Iris pigment epithelial cell (primary cell): Measurements from ENCODE around the gene NUP37.
"Not testable (repeated sequence)": the region's sequence is repeated elsewhere in the genome, so short reads cannot be mapped to it uniquely, and the experiment has no call there.

Source experiments
- DNase-seq: peaks from one replicate; pipeline ENCODE4 v3.0.0-alpha.2; 2011; ENCODE audit warnings: low read depth

NUP37 gene

GRCh38 chr12:102119674-102120563, at the start of gene NUP37, which contains the start of gene PARPBP:
NUP37 (minus strand) TSS chr12:102120114; CDS start chr12:102118518, 1,596 bp downstream.
PARPBP (plus strand) TSS chr12:102120183; CDS start chr12:102123889, 3,706 bp downstream.
- peak; percentile 87 for DNase-seq

GRCh38 chr12:102167821-102168604, 48.1 kb upstream of the NUP37 start:
- DNase-seq, result no peak

- no peak for DNase-seq
Observed at GRCh38 chr12:102163383-102163782, 43.5 kb upstream of the NUP37 start.

- DNase-seq, result not testable (repeated sequence)
Observed at GRCh38 chr12:102155206-102155605, 35.3 kb upstream of the NUP37 start.

- DNase-seq, result not testable (repeated sequence)
Observed at GRCh38 chr12:102147062-102147587, 27.2 kb upstream of the NUP37 start.

GRCh38 chr12:102144221-102144620, 24.3 kb upstream of the NUP37 start:
- DNase-seq, result peak; percentile 14

GRCh38 chr12:102142866-102143373, 23.0 kb upstream of the NUP37 start:
- not testable (repeated sequence) for DNase-seq

- DNase-seq, result not testable (repeated sequence)
Observed at GRCh38 chr12:102137619-102138018, 17.7 kb upstream of the NUP37 start.

- not testable (repeated sequence) for DNase-seq
Observed at GRCh38 chr12:102131442-102131841, 11.5 kb upstream of the NUP37 start.

GRCh38 chr12:102130720-102131119, 10.8 kb upstream of the NUP37 start:
- not testable (repeated sequence) for DNase-seq

GRCh38 chr12:102121328-102121727, 1.4 kb upstream of the NUP37 start:
- DNase-seq, result not testable (repeated sequence)

- peak; percentile 48 for DNase-seq
Observed at GRCh38 chr12:102120886-102121285, 972 bp upstream of the NUP37 start.

- no peak for DNase-seq
Observed at GRCh38 chr12:102120564-102120873, 605 bp upstream of the NUP37 start.

- peak; percentile 27 for DNase-seq
Observed at GRCh38 chr12:102118874-102119273, 1.0 kb downstream of the NUP37 start.

GRCh38 chr12:102116392-102116791, 3.5 kb downstream of the NUP37 start:
- DNase-seq, result no peak

- no peak for DNase-seq
Observed at GRCh38 chr12:102114212-102114611, 5.7 kb downstream of the NUP37 start.

GRCh38 chr12:102110782-102111181, 9.1 kb downstream of the NUP37 start:
- no peak for DNase-seq

GRCh38 chr12:102107970-102108369, 11.9 kb downstream of the NUP37 start:
- peak; percentile 7 for DNase-seq

GRCh38 chr12:102106905-102107304, 13.0 kb downstream of the NUP37 start:
- DNase-seq, result no peak

- DNase-seq, result no peak
Observed at GRCh38 chr12:102096855-102097254, 23.1 kb downstream of the NUP37 start.

- peak; percentile 43 for DNase-seq
Observed at GRCh38 chr12:102095677-102096263, 24.1 kb downstream of the NUP37 start.

GRCh38 chr12:102093319-102093718, 26.6 kb downstream of the NUP37 start:
- DNase-seq, result peak; percentile 42
